ENCODE results near the gene FAM222A. TPM values are rescaled to one million over a fixed set of nuclear protein-coding genes. Genes with fewer than 3 reads are reported as not detected.

FAM222A gene
- total RNA-seq, 3 donors from 2014 or later (not counting 1 experiment from before 2014, with no cell fraction given) = 3.1 to 6.6 (median 4.0) TPM

DNA sequence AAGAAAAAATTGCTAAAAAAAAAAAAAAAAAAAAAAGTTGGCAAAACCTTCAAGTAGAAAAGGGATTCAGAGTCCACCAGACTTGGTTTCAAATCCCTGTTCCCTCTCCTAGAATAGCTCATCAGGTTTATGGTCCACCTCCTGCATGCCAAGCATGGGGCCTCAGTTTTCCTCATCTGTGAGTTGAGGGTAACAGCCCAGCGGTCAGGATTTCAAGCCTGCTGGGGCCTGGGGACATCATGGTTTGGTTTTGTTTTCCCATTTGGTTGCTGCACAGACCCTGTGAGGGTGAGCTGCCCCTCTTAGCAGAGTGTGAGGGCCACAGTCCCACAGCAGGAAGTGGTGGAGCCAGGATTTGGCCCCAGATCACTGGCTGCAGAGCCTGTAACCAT lies 12.5 kb downstream of the FAM222A start:
- no peaks in the 10 kb centered on the region for H3K4me1 ChIP-seq (ENCODE audit: control insufficient read depth, insufficient read depth, low read length)
- no peak overlapping the region for H3K27ac Mint-ChIP-seq
- H3K27me3 Mint-ChIP-seq (ENCODE audit: low read depth in 2 of 2) = no peaks in the 10 kb centered on the region
- H3K27ac ChIP-seq (ENCODE audit: low read length) = no peak overlapping the region
- 77% methylated on average over 1 of the region's 1 CpG for WGBS (ENCODE audit: insufficient coverage)
- H3K4me3 Mint-ChIP-seq = no peak overlapping the region
- no peak overlapping the region for H3K4me3 ChIP-seq (ENCODE audit: low read length)
- no peaks in the 10 kb centered on the region for H3K36me3 ChIP-seq (ENCODE audit: control insufficient read depth, insufficient read depth, low read length)
- TF ChIP-seq, protein P1, sequence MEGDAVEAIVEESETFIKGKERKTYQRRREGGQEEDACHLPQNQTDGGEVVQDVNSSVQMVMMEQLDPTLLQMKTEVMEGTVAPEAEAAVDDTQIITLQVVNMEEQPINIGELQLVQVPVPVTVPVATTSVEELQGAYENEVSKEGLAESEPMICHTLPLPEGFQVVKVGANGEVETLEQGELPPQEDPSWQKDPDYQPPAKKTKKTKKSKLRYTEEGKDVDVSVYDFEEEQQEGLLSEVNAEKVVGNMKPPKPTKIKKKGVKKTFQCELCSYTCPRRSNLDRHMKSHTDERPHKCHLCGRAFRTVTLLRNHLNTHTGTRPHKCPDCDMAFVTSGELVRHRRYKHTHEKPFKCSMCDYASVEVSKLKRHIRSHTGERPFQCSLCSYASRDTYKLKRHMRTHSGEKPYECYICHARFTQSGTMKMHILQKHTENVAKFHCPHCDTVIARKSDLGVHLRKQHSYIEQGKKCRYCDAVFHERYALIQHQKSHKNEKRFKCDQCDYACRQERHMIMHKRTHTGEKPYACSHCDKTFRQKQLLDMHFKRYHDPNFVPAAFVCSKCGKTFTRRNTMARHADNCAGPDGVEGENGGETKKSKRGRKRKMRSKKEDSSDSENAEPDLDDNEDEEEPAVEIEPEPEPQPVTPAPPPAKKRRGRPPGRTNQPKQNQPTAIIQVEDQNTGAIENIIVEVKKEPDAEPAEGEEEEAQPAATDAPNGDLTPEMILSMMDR (IDR thresholded peaks at IDR 0.05) = no peak
- no peaks in the 10 kb centered on the region for H3K27me3 ChIP-seq (ENCODE audit: control insufficient read depth, insufficient read depth, low read length)
- no peaks in the 10 kb centered on the region for H3K9me3 Mint-ChIP-seq
- H3K4me1 Mint-ChIP-seq = no peaks in the 10 kb centered on the region
- H3K9me3 ChIP-seq (ENCODE audit: control insufficient read depth, insufficient read depth, low read length) = no peaks in the 10 kb centered on the region
- no peak for DNase-seq
- intact Hi-C loops (cut with micrococcal nuclease) = no loop called here
- H3K36me3 Mint-ChIP-seq = no peaks in the 10 kb centered on the region
- no peak for ATAC-seq

- Histone ChIP-seq H3K27ac (ENCODE audit: low read length) (no peak overlapping the region), H3K4me1 (ENCODE audit: control insufficient read depth, insufficient read depth, low read length) (no peaks in the 10 kb centered on the region), H3K27me3 (ENCODE audit: control insufficient read depth, insufficient read depth, low read length) (no peaks in the 10 kb centered on the region), H3K9me3 (ENCODE audit: control insufficient read depth, insufficient read depth, low read length) (no peaks in the 10 kb centered on the region), H3K36me3 (ENCODE audit: control insufficient read depth, insufficient read depth, low read length) (no peaks in the 10 kb centered on the region), H3K4me3 (ENCODE audit: low read length) (no peak overlapping the region)
- no peaks in the 10 kb centered on the region for H3K9me3 Mint-ChIP-seq
- ATAC-seq (no peak), DNase-seq (no peak)
- TF ChIP-seq, protein P1 (IDR thresholded peaks at IDR 0.05) = no peak
- H3K27me3 Mint-ChIP-seq (ENCODE audit: low read depth in 2 of 2) = no peaks in the 10 kb centered on the region
- no peaks in the 10 kb centered on the region for H3K4me1 Mint-ChIP-seq
- H3K4me3 Mint-ChIP-seq = no peak overlapping the region
- H3K36me3 Mint-ChIP-seq = no peaks in the 10 kb centered on the region
- intact Hi-C loops (cut with micrococcal nuclease) = no loop called here
- H3K27ac Mint-ChIP-seq = no peak overlapping the region
- WGBS (ENCODE audit: insufficient coverage) = 88% methylated on average over 12 of the region's 12 CpGs
Measured at GRCh38 chr12:109726511-109727038, 12.9 kb downstream of the FAM222A start.

DNA sequence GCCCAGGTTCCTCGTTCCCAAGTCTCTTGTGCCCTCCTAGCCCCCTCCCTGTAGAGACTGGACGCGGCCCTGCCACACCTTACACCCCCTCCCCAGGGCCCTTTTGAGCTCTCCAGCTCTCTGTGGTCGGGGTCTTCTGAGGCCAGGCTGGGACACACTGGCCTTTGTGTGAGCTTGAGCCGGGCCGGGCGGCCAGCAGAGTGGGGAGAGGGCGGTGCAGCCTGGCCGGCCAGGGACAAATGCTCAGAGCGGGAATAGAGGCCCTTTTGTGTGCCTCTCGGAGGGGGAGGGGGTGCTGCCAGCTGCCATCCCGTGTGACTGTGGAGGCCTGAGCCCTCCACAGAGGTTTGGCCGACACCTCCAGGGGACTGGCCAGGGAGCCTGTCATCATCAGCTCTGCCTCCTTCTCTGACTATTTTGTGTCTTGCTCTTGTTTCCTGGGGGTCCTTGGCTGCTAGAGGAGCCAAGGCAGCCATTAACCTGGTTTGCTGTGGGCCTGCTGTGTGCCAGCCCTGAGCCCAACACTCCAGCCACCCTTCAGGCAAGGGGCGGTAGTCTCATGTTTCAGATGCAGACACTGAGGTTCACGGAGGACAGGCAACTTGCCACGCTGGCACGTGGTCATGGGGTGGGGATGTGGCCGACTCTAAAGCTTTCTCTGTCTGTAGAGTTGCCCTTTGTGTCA lies 13.6 kb downstream of the FAM222A start:
- Mint-ChIP-seq H3K9me3 (no peaks in the 10 kb centered on the region), H3K4me1 (no peaks in the 10 kb centered on the region), H3K27ac (no peak overlapping the region), H3K27me3 (ENCODE audit: low read depth in 2 of 2) (no peaks in the 10 kb centered on the region), H3K36me3 (no peaks in the 10 kb centered on the region), H3K4me3 (no peak overlapping the region)
- Histone ChIP-seq H3K4me3 (ENCODE audit: low read length) (no peak overlapping the region), H3K27me3 (ENCODE audit: control insufficient read depth, insufficient read depth, low read length) (no peaks in the 10 kb centered on the region), H3K4me1 (ENCODE audit: control insufficient read depth, insufficient read depth, low read length) (no peaks in the 10 kb centered on the region), H3K36me3 (ENCODE audit: control insufficient read depth, insufficient read depth, low read length) (no peaks in the 10 kb centered on the region), H3K9me3 (ENCODE audit: control insufficient read depth, insufficient read depth, low read length) (no peaks in the 10 kb centered on the region), H3K27ac (ENCODE audit: low read length) (no peak overlapping the region)
- DNase-seq (no peak), ATAC-seq (no peak)
- WGBS (ENCODE audit: insufficient coverage) = 87% methylated on average over 18 of the region's 18 CpGs
- TF ChIP-seq, protein P1 (IDR thresholded peaks at IDR 0.05) = no peak
- intact Hi-C loops (cut with micrococcal nuclease) = no loop called here

Data from natural killer cell (primary cell).